T1000 (cell line): Measurements from ENCODE around the gene IRF2BPL.
A peak's percentile ranks its signal among the peaks of the same experiment; 100 is the strongest.

Experiments
- DNase-seq: peaks from one replicate; lab custom pipeline; 2025; ENCODE audit warnings: mixed read lengths; lab: John Stamatoyannopoulos, UW

IRF2BPL gene

GRCh38 chr14:77028384-77029231 is at the start of gene IRF2BPL:
IRF2BPL (minus strand) TSS chr14:77028708; CDS start chr14:77027792, 916 bp downstream.
- peak; percentile 93 for DNase-seq

- DNase-seq, result no peak
These were observed 48.5 kb upstream of the IRF2BPL start for GRCh38 chr14:77077040-77077439.

DNA sequence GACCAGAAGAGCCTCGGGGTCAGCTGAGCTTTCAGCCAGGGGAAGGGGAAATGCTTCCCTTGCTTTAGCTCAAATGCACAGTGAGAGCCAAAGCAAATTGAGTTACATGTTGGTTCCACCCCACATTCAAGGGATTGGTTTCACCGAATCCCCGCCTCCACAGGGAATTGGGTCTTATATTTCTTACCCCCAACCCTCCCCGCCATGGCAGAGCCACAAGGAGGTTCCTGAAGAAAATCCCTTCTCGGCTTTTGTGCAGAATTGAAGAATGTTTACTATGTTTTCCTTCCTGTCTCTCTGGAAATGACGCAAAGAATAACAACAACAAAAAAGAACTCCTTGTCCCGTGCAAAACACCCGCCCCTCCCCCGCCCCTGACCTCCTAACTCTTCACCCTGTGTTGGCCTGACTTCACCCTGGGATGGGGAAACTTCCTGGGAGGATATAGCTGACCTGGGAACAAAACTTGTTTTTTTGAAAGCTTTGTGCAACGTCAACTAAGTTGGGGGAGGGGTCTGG is 47.7 kb upstream of the IRF2BPL start:
- no peak for DNase-seq

- DNase-seq, result no peak
These were observed 46.5 kb upstream of the IRF2BPL start for GRCh38 chr14:77074969-77075368.

DNA sequence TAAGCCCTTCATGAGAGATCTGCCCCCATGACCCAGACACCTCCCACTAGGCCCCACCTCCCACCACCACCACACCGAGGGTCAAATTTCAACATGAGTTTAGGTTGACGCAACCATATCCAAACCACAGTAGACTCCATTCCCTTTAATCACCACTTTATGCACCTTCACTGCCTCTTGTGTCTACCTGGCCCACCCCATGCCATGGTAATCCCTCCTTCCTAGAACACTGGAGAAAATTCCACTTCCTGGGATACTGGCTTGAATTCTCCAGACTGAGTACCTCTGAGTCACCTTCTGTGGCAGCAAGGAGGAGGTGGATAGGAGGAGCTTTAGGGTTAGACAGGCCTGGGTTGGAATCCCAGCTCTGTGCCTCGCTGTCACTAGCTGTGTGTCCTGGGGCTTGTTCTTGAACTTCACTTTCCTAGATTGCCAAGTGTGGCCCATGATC is 43.5 kb upstream of the IRF2BPL start:
- DNase-seq, result no peak

DNA sequence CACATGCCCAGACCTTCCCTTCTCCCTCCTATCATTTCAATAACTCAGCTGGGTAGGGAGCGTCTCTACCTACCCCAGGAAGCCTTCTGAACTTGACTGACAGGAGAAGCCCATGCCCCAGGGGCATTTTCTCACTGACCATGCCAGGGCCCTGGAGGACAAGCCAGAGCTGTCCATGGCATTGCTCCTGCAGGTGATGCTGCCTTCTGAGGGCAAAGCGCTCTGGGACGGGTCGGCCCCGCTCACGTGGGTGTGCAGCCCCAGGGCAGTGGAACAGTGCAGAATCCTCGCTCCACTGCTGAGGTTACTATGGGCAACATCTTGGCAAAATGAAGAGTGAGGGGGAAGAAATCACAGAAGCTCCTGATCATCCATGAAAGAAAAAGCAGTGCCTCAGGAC is 41.0 kb upstream of the IRF2BPL start:
- no peak for DNase-seq

- DNase-seq, result no peak
These were observed 40.2 kb upstream of the IRF2BPL start for GRCh38 chr14:77068517-77069200.

DNA sequence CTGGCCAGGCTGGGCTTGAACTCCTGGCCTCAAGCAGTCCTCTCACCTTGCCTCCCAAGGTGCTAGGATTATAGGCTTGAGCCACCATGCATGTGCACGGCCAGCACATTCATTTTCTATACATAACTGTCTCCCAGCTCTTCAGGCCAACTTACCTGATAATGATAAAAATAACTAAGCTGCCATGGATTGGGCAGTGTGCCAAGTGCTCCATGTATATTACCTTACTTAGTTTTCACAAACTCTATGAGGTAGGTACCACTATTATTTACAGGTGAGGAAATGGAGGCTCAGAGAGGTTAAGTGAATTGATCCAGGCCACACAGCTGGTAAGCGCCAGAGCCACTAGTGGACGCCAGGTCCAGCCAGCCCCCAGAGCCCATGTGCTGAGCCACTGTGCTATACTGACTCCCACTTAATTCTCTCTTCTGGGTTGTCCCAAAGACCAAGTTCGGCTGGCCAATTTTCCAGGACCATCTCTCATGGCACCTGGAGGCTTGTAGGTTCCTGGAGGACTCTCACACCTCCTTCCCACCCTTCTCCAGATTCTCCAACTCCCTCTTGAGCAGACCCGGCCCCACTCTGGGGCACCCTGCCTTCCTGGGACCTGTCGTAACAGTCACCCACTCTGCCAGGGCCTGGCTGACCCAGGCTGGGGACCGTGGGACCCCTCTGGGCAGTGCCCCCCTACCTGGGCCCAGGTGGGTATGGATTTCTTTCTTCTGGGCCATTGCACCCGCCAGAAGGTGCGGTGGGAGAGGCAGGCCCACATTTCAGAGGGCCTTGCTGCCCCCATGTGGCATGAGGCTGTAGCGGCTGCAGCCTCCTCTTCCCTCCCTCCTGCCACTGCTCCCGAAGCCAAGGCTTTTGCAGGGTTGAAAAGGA is 39.4 kb upstream of the IRF2BPL start:
- DNase-seq, result peak; percentile 22

GRCh38 chr14:77066578-77067172 is 38.2 kb upstream of the IRF2BPL start:
- DNase-seq, result no peak

DNA sequence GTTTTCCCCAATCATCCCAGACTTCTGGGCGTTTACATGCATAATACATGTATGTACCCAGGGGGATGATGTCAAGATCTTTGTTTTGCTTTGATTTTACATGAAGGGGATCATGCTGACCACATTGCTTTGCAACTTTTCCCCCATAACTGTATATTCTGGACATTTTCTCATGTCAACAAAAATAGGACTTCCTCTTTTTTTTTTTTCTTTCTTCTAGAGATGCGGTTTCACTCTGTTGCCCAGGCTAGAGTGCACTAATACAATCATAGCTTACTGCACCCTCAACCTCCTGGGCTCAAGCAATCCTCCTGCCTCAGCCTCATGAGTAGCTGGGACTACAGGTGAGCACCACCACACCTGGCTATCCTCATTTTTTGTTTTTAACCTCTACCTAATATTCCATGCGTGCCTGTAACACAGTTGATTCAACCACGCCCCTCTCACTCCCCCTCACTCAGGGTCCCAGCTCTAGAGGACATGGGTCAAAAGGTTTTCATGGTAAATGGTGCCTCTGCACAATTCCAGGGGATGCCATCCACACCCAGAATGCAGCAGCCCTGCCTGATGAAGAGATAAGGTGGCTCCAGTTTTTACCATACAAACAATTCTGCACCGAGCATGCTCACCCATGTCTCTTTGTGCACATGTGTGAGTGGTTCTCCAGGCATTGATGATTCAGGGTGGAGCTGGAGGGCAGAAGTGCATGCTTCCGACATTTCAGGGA is 37.5 kb upstream of the IRF2BPL start:
- DNase-seq, result no peak

GRCh38 chr14:77064521-77065178 is 36.1 kb upstream of the IRF2BPL start:
- no peak for DNase-seq

- DNase-seq, result no peak
These were observed 35.2 kb upstream of the IRF2BPL start for GRCh38 chr14:77063571-77064171.

DNA sequence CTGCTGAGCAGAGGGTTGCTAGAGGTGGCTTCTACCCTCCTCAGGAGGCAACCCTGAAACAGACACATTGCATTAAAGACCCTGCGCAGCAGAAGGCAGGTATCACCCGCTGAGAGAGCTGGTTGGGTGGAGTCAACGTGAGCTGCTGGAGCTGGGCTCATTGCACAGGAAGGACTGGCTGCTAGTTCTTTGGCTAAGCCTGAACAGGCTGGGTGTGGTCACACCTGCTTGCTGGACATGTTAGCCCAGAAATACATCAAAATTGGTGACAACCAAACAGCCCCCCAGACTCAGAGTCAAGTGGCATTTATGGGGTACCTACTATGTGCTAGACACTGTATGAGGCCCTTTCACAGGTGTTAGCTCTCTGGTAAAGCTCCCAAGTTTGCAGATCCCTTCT is 33.8 kb upstream of the IRF2BPL start:
- no peak for DNase-seq

- no peak for DNase-seq
These were observed 33.2 kb upstream of the IRF2BPL start for GRCh38 chr14:77061630-77062257.

DNA sequence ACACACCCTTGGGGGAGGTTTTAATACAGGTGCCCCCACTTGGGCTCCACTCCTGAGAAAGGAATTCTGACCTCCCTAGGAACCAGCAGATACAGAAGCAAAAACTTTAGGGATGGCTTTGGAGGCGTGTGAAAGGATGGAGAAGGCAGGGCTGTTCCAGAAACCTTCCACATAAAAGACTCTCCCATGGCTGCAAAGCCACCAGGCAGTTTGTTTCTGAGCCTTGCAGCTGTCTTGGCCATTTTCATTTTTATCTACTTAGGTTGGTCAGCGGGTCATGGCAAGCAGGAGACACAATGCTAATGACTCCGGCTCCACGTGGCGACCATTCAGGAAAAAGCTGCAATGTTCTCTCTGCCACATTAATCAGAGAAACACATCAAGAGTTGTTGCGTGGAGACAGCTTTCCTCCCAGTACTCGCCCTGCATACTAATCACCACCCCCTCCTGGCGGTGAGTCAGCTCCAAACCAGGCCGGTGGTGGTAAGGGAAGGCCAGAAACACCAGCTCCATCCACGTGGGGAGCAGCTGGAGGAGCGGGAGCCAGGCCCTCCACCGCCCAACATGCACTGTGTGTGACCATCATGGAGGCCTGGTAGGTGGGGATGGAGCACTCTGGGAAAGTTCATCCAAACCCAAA is 30.9 kb upstream of the IRF2BPL start:
- DNase-seq, result peak; percentile 67

DNA sequence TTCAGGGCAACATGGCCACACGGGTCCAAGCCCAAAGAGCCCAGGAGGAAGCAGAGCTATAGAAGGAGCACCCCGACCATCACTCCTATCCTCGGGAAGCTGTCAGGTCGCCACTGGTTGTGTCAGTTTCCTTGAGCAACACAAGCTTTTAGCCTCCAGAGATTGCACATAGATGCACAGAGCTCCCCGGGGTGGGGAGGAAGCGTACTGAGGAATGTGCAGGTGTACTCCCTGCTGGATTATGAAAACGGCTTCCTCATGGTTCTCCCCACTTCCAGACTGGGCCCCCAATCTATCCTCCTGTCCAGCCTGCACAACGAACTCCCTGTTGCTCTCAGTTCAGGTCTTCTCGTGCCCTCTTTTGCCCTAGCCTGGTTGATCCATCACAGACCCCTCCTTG is 30.3 kb upstream of the IRF2BPL start:
- no peak for DNase-seq

DNA sequence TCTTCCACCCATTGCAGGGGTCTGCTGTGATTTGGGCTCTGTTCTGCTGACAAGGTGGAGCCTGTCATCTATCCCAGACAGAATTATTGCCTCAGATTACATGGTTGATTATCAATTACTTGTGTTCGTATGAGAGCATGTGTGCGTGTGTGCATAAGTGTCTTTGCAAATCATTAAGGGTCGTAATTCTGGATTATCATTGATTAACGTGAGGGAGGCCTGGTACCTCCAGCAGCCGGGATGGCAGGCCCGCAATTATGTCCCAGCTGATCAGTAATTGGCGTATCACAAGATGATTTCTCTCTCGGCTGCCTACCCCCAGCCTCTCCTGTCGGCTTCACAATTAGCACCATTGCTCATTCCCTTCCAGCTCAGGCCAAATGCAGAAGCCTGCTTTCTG is 29.6 kb upstream of the IRF2BPL start:
- no peak for DNase-seq

GRCh38 chr14:77055981-77056380 is 27.5 kb upstream of the IRF2BPL start:
- DNase-seq, result no peak

DNA sequence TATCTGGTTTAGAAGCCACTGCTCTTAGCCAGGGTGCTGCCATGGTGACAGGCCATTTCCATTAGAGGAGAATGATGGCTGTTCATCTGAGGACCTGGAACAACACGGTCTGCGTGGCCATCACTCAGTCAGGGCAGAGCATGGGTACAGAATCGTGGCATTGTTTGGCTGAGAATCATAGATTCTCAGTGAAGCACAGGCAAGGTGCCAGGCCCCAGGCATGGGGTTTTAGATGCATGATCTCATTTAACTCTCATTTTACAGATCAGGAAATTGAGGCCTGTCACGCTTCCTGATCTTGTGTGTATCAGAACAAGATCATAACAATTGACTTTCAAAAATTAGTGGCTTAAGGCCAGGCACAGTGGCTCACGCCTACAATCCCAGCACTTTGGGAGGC is 26.8 kb upstream of the IRF2BPL start:
- DNase-seq, result no peak
